HUES48 (cell line): ENCODE results near the gene TFF3.

Source experiments
- H3K27ac ChIP-seq: one replicate; pipeline ENCODE4 v1.7.0; 2013; ENCODE audit warnings: low read depth, low read length, inconsistent platforms
- H3K27me3 ChIP-seq: 2 replicates; pipeline ENCODE4 v1.6.1; 2013; ENCODE audit warnings: mild to moderate bottlenecking, low read length; ENCODE audit not compliant: control insufficient read depth, insufficient read depth
- H3K36me3 ChIP-seq: 2 replicates; pipeline ENCODE4 v1.6.1; 2013; ENCODE audit warnings: low read length; ENCODE audit not compliant: control insufficient read depth, insufficient read depth
- H3K4me1 ChIP-seq: 2 replicates; pipeline ENCODE4 v1.6.1; 2013; ENCODE audit warnings: mild to moderate bottlenecking, low read length; ENCODE audit not compliant: control insufficient read depth, insufficient read depth
- H3K4me3 ChIP-seq: 2 replicates; pipeline ENCODE4 v1.5.1; 2013; ENCODE audit warnings: mild to moderate bottlenecking, low read depth, low read length
- H3K9ac ChIP-seq: 2 replicates; pipeline ENCODE4 v1.6.1; 2013; ENCODE audit warnings: mild to moderate bottlenecking, low read depth, low read length, moderate library complexity
- H3K9me3 ChIP-seq: 2 replicates; pipeline ENCODE4 v1.6.1; 2013; ENCODE audit warnings: low read length; ENCODE audit not compliant: control insufficient read depth, insufficient read depth

TFF3 gene

DNA sequence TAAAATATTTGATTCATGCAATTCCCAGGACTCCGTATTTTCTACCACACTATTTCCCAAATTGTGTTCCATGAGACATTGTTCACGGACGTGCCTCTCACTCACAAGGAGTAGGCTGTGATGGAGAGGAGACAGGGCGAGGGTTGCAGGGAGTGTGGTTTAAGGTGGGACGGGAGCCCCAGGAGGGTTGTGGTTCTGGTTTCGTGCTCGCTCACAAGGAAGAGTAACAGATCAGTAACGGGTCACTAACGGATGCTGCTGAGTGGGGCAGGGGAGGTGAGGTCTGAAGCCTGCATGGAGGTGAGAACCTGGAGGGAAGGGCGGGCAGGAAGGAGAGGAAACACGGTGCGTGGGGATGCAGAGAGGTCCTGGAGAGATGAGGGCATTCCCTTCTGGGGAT, 28.8 kb downstream of the TFF3 start:
- Histone ChIP-seq H3K4me1 (no peaks in the 10 kb centered on the region; the same call in 1 of the 2 replicates), H3K9ac (no peak overlapping the region), H3K36me3 (no peaks in the 10 kb centered on the region), H3K27ac (no peak overlapping the region), H3K4me3 (no peak overlapping the region), H3K27me3 (no peaks in the 10 kb centered on the region), H3K9me3 (0 out of 2 replicates have a peak, but pooled peaks cover 4% of the 10 kb centered on the region)

DNA sequence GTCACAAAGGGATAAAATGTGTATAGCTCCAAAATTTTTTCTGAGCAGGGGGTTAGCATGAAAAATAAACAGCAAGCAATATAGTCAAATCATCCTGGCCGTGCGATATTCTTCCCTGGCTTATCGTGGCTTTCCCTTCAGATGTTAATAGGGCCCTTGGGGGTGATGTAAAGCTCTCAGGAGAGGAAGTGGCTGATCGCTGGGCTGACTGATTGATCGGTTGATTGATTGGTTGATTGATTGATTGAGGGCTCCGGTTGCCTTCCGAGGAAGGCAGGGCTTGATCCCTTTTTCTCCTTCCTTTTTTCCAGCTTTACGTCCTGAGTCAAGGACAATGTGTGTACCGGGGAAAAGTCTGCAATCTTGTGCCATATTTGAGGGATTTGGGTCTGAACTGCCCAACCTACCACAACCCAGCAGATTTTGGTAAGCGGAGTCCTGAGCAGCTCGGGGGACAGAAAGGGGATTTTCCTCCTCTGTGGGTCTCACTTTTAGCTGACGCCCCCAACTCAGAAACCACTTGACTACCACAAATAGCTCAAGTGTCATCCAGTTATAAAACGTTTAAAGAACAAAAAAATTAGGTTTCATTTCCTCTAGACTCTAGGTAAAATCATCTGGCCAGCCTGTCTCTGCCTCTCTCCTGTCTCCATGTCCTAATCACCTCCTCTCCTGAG, 29.5 kb downstream of the TFF3 start:
- Histone ChIP-seq H3K9ac (no peak overlapping the region), H3K9me3 (0 out of 2 replicates have a peak, but pooled peaks cover 4% of the 10 kb centered on the region), H3K27me3 (no peaks in the 10 kb centered on the region), H3K4me1 (no peaks in the 10 kb centered on the region; the same call in 1 of the 2 replicates), H3K27ac (no peak overlapping the region), H3K36me3 (no peaks in the 10 kb centered on the region), H3K4me3 (no peak overlapping the region)

DNA sequence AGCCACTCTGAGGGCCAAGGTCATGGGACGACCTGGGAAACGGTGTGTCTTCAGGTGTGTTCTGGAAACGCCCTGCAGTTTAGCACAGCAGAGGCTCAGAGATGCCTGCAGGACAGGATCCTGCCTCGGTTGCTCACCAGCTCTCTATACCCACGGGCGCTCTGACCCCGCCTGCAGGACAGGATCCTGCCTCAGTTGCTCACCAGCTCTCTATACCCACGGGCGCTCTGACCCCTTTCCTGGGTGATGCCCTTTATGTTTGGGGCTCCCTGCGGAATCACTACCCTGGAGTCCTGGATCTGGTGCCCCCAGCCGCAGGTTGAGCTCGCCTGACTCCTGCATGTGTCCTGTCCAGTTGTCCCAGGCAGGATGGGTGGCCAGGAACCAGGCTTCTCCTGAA, 32.5 kb downstream of the TFF3 start:
- Histone ChIP-seq H3K9me3 (no peaks in the 10 kb centered on the region), H3K27me3 (no peaks in the 10 kb centered on the region), H3K9ac (no peak overlapping the region), H3K4me1 (no peaks in the 10 kb centered on the region), H3K4me3 (no peak overlapping the region), H3K27ac (no peak overlapping the region), H3K36me3 (no peaks in the 10 kb centered on the region)

DNA sequence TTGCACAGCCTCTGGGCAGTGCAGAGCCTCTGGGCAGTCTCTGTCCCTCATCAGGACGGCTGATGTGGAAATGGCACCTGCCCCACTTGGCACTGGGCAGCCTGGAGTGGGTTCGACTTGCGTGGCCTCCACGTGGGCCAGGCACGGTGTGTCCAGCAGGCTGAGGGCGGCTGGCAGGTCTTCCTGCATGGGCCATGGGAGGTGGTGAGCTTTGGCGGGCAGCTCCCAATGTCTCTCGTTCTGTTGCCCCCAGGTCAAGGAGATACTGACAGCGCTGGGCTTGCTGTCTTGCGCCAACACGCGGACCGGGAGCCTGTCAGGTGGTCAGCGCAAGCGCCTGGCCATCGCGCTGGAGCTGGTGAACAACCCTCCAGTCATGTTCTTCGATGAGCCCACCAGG, 33.2 kb downstream of the TFF3 start:
- Histone ChIP-seq H3K4me3 (no peak overlapping the region), H3K36me3 (no peaks in the 10 kb centered on the region), H3K27ac (no peak overlapping the region), H3K4me1 (no peaks in the 10 kb centered on the region), H3K27me3 (no peaks in the 10 kb centered on the region), H3K9ac (no peak overlapping the region), H3K9me3 (no peaks in the 10 kb centered on the region)

DNA sequence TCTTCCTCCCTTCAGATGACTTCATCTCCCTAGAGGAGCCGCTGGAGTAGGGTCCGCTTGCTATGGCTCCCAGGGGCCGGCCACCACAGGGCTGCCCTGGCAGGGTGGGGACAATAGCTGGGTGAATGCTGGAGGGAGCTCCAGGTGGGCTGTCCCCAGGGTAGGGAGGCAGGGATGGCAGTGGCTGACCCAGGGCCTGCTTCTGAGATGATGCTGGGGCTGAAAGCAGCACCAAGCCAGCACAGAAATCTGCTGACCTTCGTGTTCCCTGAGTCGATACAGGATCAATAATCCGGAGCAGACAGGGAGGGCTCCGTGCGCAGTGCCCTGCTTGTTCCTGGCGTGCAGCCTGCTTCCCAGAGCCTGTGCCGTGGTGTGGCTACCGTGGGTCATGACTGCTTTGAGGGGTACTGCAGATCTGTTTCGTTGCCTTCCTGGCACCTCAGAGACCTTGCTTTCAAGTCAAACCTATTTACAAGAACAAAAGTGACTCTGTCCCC, 34.0 kb downstream of the TFF3 start:
- no peaks in the 10 kb centered on the region for H3K4me1 ChIP-seq
- H3K9me3 ChIP-seq, result no peaks in the 10 kb centered on the region
- no peak overlapping the region for H3K9ac ChIP-seq
- H3K27me3 ChIP-seq, result no peaks in the 10 kb centered on the region
- H3K4me3 ChIP-seq, result no peak overlapping the region
- no peaks in the 10 kb centered on the region for H3K36me3 ChIP-seq
- no peak overlapping the region for H3K27ac ChIP-seq

DNA sequence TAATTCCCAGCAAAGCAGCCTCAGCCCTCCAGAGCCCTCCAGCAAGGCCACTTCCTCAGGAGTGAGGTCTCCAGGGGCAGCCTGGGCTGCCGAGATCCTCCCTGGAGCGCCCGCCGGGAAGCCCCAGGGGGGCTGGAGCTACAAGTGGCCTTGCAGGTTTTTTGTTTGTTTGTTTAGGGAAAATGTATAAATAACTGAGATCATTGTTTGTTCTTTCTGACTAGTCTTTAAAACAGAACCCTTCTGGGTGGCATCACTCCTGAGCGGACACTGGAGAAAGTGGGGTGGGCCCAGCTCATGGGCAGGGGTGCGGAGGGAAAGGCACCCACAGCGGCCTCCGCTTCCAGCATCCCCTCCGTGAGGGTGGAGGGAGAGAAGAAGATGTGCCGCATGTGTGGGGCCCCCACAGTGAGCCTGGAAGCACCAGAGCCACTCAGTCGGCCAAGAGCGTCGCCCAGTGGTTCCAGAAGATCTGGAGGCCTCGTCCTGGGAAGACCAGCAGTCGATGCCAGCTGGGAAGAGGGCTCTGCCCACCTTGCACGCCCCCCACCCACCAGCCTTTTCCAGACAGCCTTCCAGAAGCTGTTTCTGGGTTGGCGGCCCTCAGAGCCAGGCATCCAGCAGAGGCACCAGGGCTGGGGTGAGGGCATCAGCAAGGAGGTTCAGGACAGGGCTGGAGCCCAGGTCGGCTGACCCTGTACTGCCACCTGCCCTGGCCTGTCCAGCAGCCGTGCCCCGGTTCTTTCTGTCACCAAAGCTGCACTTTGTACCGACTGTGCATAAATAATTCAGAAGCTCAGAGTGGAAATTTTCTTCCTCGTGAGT, 34.6 kb downstream of the TFF3 start:
- H3K9ac ChIP-seq, result no peak overlapping the region
- no peaks in the 10 kb centered on the region for H3K36me3 ChIP-seq
- H3K4me3 ChIP-seq, result no peak overlapping the region
- H3K27me3 ChIP-seq, result no peaks in the 10 kb centered on the region
- H3K9me3 ChIP-seq, result no peaks in the 10 kb centered on the region
- no peak overlapping the region for H3K27ac ChIP-seq
- H3K4me1 ChIP-seq, result no peaks in the 10 kb centered on the region

DNA sequence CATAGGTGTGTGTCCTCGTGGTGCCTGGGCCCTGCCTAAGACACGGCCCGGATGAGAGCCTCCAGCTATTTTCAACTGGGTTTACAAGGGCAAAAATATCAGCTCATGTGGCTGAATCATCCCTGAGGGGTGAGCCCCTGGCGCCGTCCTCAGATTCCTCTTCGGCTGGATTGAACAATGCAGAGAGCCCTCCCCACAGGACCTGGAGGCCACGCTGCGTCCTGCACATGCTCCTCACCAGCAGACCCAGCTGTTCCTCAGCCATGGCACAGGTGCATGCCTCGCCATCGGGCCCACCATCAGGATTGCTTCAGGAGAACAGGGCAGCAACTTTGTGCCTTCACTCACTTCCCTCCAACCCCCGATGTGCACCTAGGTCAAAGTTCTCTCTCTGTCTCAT, 35.3 kb downstream of the TFF3 start:
- Histone ChIP-seq H3K27me3 (no peaks in the 10 kb centered on the region), H3K9me3 (no peaks in the 10 kb centered on the region), H3K9ac (no peak overlapping the region), H3K27ac (no peak overlapping the region), H3K4me3 (no peak overlapping the region), H3K4me1 (no peaks in the 10 kb centered on the region), H3K36me3 (no peaks in the 10 kb centered on the region)

DNA sequence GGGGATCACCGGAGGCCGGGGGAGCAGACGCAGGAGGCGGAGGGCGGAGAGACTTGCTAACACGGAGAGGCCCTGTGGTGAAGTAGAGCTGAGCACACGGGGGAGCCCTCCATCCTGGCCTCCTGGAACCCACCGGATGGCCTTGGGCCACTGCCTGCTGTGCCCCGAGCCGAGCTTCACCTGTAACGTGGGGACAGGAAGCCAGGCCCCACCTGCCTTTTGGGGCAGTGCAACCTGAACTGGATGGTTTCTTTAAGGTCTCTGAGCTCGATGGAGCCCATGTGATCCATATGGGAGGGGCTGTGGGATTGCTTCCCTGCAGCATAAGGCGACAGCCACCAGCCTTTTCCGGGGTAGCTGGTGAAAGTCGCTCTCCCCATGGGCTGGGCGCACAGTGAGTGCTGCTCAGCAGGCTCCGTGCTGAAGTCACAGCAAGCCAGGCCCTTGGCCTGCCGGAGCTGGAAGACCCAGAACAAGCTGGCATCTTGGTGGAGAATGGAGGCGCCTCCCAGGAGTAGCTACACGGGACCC, 35.8 kb downstream of the TFF3 start:
- Histone ChIP-seq H3K27ac (no peak overlapping the region), H3K9ac (no peak overlapping the region), H3K9me3 (no peaks in the 10 kb centered on the region), H3K4me3 (no peak overlapping the region), H3K36me3 (no peaks in the 10 kb centered on the region), H3K4me1 (no peaks in the 10 kb centered on the region), H3K27me3 (no peaks in the 10 kb centered on the region)

DNA sequence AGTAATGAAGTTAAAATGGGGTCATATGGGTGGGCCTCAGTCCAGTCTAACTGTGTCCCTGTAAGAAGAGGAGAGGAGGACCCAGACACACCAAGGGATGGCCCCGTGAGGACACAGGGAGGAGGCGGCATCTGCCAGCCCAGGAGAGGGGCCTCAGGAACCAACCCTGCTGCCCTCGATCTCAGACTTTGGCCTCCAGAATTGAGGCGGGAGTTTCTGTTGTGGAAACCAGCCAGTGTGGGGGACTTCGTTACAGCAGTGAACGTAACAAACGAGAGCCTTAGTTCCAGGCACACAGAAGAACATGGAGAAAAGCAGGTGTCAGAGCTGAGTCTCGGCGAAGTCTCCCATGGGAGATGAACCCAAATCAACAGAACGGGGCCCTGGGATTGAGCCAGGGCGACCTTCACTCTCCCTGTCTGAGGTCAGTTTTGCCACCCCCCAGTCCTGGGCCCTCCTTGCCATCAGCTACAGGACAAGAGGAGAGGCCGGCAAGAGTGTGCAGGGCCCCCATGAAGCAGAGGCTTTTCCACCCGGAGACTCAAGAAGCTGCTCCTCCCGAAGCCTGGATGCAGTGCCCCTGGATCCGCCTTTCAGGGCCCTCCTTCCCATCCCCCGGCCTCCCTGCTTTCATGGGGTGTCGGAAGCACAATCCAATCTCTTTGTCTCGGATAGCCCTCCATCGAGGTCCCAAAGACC, 36.6 kb downstream of the TFF3 start:
- Histone ChIP-seq H3K27ac (no peak overlapping the region), H3K27me3 (no peaks in the 10 kb centered on the region), H3K9ac (no peak overlapping the region), H3K36me3 (no peaks in the 10 kb centered on the region), H3K4me3 (no peak overlapping the region), H3K9me3 (no peaks in the 10 kb centered on the region), H3K4me1 (no peaks in the 10 kb centered on the region)

DNA sequence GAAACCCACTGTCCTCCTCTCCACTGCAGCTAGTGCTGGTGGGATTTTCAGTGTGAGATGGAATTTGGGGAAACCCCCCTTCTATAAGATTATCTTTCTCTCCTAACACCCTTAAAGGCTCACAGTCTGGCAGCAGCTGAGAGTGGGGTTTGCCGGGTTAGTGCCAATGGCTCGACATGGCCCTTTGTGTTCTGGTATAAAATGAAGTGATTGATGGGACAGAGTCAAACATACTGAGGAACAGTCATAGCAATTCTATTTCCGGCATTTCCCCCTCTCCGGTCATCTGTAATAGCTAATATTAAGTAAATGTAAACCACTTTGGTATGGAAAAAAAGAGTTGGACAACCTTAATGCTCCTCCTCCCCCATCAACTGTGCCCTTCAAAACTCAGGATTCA, 37.6 kb downstream of the TFF3 start:
- Histone ChIP-seq H3K9ac (no peak overlapping the region), H3K4me3 (no peak overlapping the region), H3K27ac (no peak overlapping the region), H3K27me3 (no peaks in the 10 kb centered on the region), H3K9me3 (no peaks in the 10 kb centered on the region), H3K4me1 (no peaks in the 10 kb centered on the region), H3K36me3 (no peaks in the 10 kb centered on the region)
